DND-41 (cell line): ENCODE data around the gene SLC25A15.

ENCODE experiments used
- CTCF ChIP-seq: IDR thresholded peaks from 2 replicates; pipeline ENCODE4 v1.5.1; 2012; ENCODE audit warnings: borderline replicate concordance, low read length, moderate library complexity, mild to moderate bottlenecking; ENCODE audit not compliant: poor library complexity, severe bottlenecking; ENCODE audit errors: extremely low read depth
- EZH2 ChIP-seq: IDR thresholded peaks from 3 replicates; pipeline ENCODE4 v1.6.1; 2012; ENCODE audit warnings: borderline replicate concordance, low read depth, mild to moderate bottlenecking, moderate library complexity, low read length, inconsistent platforms; ENCODE audit not compliant: severe bottlenecking

DNA sequence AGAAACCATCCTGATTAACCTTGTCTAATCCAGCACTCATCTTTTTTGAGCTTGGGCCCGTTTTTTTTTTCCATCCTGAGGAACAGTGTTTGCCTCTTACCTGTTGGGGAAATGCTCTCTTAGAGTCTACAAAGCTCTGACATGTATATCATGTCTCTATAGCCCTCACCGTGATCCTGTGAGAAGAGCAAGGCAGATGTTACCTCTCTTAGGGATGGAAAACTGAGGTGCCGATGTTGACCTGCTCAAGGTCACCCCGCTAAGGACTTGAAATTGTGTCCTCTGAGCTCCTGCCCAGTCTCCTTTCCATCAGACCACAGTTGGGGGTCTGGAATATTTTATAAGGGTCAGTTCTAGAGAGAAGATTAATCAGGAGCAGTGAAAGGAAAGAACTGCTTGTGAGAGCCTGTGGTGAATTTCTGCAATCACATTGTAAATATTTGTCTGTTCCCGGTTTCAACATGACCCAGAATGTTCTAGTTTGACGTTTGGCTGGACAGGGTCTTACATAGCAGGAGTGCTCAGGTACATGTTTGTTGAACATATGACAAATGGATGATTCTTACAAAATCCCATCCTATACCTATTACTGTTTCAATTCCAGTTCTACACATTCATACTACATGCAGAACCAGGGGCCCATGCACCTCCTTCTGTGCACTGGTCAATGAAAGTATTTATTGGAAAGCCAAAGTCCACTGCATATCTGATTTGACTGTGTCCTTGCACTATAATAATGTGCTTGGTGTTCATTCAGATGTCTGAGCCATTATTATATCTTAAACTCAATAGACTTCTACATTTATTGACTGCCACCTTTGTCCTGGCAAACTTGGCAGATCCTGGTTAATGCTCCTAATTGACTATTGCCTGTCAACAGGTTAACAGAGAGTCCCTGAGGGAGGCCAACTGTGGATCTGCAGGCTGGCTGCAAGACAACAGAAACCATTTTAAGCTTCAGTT lies 12.1 kb downstream of the SLC25A15 start:
- TF ChIP-seq CTCF (no peak), EZH2 (no peak)
